Measurements from ENCODE around the gene LRRC15.

DNA sequence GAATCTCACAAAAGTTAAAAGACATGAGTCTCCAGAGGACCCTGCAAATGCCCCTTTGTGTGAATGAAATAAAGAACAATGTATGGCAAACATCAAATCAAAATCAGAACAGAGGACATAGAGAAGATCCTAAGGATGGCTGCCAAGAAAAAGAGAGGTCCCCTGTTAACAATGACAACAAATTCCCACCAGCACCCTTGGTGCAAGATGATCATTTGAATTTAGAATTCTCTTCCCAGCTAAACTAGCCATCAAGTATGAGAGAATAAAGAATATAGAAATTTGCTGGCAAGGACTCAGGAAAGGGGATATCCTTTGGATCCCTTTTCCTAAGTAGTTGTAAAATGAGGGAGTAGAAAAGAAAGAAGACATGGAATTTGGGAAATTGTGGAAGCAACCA lies 21.3 kb upstream of the LRRC15 start:
- TF ChIP-seq, protein P1, sequence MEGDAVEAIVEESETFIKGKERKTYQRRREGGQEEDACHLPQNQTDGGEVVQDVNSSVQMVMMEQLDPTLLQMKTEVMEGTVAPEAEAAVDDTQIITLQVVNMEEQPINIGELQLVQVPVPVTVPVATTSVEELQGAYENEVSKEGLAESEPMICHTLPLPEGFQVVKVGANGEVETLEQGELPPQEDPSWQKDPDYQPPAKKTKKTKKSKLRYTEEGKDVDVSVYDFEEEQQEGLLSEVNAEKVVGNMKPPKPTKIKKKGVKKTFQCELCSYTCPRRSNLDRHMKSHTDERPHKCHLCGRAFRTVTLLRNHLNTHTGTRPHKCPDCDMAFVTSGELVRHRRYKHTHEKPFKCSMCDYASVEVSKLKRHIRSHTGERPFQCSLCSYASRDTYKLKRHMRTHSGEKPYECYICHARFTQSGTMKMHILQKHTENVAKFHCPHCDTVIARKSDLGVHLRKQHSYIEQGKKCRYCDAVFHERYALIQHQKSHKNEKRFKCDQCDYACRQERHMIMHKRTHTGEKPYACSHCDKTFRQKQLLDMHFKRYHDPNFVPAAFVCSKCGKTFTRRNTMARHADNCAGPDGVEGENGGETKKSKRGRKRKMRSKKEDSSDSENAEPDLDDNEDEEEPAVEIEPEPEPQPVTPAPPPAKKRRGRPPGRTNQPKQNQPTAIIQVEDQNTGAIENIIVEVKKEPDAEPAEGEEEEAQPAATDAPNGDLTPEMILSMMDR (IDR thresholded peaks at IDR 0.05; ENCODE audit: poor library complexity) = no peak
- no peak for TF ChIP-seq EZH2 (IDR thresholded peaks at IDR 0.05; ENCODE audit: borderline replicate concordance)

Measured in hepatocyte (in vitro differentiated cells).